Trophoblast cell (in vitro differentiated cells and primary cell): ENCODE results near the gene LDAH.

ENCODE experiments used
- DNase-seq, 2 donors: peaks; one replicate each; pipeline ENCODE4 v3.0.0-alpha.2; 2016
- H2AFZ ChIP-seq: 2 replicates; pipeline ENCODE4 v1.6.1; 2013; ENCODE audit warnings: low read length, moderate library complexity, mild to moderate bottlenecking; ENCODE audit not compliant: insufficient read depth, poor library complexity
- H2AK5ac ChIP-seq: 2 replicates; pipeline ENCODE4 v1.6.1; 2013; ENCODE audit warnings: mild to moderate bottlenecking, low read length
- H2BK120ac ChIP-seq: 2 replicates; pipeline ENCODE4 v1.6.1; 2013; ENCODE audit warnings: low read length, mild to moderate bottlenecking, moderate library complexity; ENCODE audit not compliant: insufficient read depth, poor library complexity
- H2BK12ac ChIP-seq: 2 replicates; pipeline ENCODE4 v1.6.1; 2013; ENCODE audit warnings: mild to moderate bottlenecking, low read length, moderate library complexity
- H2BK5ac ChIP-seq: 2 replicates; pipeline ENCODE4 v1.6.1; 2013; ENCODE audit warnings: low read length, low read depth, moderate library complexity, mild to moderate bottlenecking; ENCODE audit not compliant: poor library complexity
- H3K14ac ChIP-seq: 2 replicates; pipeline ENCODE4 v1.6.1; 2013; ENCODE audit warnings: mild to moderate bottlenecking, low read length
- H3K18ac ChIP-seq: 2 replicates; pipeline ENCODE4 v1.6.1; 2013; ENCODE audit warnings: mild to moderate bottlenecking, low read length
- H3K23ac ChIP-seq: 2 replicates; pipeline ENCODE4 v1.6.1; 2013; ENCODE audit warnings: low read length
- H3K27ac ChIP-seq: 2 replicates; pipeline ENCODE4 v1.5.1; 2013; ENCODE audit warnings: low read depth, mild to moderate bottlenecking, inconsistent platforms, low read length, moderate library complexity
- H3K27me3 ChIP-seq: 2 replicates; pipeline ENCODE4 v1.6.1; 2013; ENCODE audit warnings: inconsistent platforms, mild to moderate bottlenecking, low read length, moderate library complexity; ENCODE audit not compliant: insufficient read depth
- H3K36me3 ChIP-seq, 2 experiments: 1 replicate in 1 of 2; 2 replicates in 1 of 2; pipeline ENCODE4 v1.6.1; 2013; ENCODE audit warnings: low read length in 2 of 2, mild to moderate bottlenecking in 2 of 2, moderate library complexity in 1 of 2; ENCODE audit not compliant: insufficient read depth in 2 of 2, control insufficient read depth in 1 of 2
- H3K4ac ChIP-seq: 2 replicates; pipeline ENCODE4 v1.6.1; 2013; ENCODE audit warnings: low read depth, mild to moderate bottlenecking, low read length, moderate library complexity
- H3K4me1 ChIP-seq, 2 experiments: 1 replicate in 1 of 2; 2 replicates in 1 of 2; pipeline ENCODE4 v1.6.1; 2013; ENCODE audit warnings: low read length in 2 of 2, mild to moderate bottlenecking in 2 of 2, moderate library complexity in 1 of 2; ENCODE audit not compliant: insufficient read depth in 2 of 2, control insufficient read depth in 1 of 2
- H3K4me2 ChIP-seq: 2 replicates; pipeline ENCODE4 v1.6.1; 2013; ENCODE audit warnings: inconsistent platforms, mild to moderate bottlenecking, low read length, moderate library complexity
- H3K4me3 ChIP-seq: 2 replicates; pipeline ENCODE4 v1.5.1; 2013; ENCODE audit warnings: mild to moderate bottlenecking, low read depth, low read length, inconsistent platforms
- H3K79me1 ChIP-seq: one replicate; pipeline ENCODE4 v1.6.1; 2013; ENCODE audit warnings: low read length
- H3K79me2 ChIP-seq: 2 replicates; pipeline ENCODE4 v1.6.1; 2013; ENCODE audit warnings: low read length, mild to moderate bottlenecking; ENCODE audit not compliant: control insufficient read depth, insufficient read depth, poor library complexity
- H3K9ac ChIP-seq: 2 replicates; pipeline ENCODE4 v1.6.1; 2013; ENCODE audit warnings: mild to moderate bottlenecking, low read length
- H3K9me3 ChIP-seq: 2 replicates; pipeline ENCODE4 v1.6.1; 2013; ENCODE audit warnings: low read depth, mild to moderate bottlenecking, control low read depth, inconsistent platforms, low read length; ENCODE audit not compliant: insufficient read depth
- H4K12ac ChIP-seq: 2 replicates; pipeline ENCODE4 v1.6.1; 2013; ENCODE audit warnings: low read depth, mild to moderate bottlenecking, low read length, moderate library complexity
- H4K8ac ChIP-seq: 2 replicates; pipeline ENCODE4 v1.6.1; 2013; ENCODE audit warnings: low read depth, mild to moderate bottlenecking, low read length, moderate library complexity
- H4K91ac ChIP-seq: one replicate; pipeline ENCODE4 v1.6.1; 2013; ENCODE audit warnings: low read depth, mild to moderate bottlenecking, low read length, moderate library complexity
- WGBS: extraction: QIAGEN DNeasy Blood & Tissue Kit; methylation state at CpG from one replicate; pipeline ENCODE4 v1.1.7; 2013; ENCODE audit warnings: missing lambda C conversion rate; ENCODE audit not compliant: insufficient read length, insufficient coverage; ENCODE audit errors: extremely low coverage; 5-methylcytosine and 5-hydroxymethylcytosine counted together

LDAH gene

DNA sequence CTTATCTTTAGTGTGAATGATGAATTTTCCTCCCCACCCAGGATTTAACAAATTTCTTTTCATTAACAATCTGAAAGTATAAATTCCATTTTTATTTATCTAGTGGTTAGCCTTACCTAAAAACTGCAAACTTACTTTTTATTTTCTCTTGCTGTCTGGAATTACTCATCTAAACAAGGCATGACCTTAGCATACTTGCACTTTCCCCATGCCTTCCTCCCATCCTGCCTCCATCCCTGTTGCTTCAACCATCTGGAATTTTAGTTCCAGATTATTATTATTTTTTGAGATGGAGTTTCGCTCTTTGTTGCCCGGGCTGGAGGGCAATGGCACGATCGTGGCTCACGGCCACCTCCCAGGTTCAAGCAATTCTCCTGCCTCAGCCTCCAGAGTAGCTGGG, 120.3 kb downstream of the LDAH start:
- Histone ChIP-seq H3K27me3 (no peaks in the 10 kb centered on the region), H4K12ac (no peak overlapping the region), H3K79me2 (no peaks in the 10 kb centered on the region), H2AK5ac (no peak overlapping the region), H3K14ac (no peak overlapping the region), H2BK12ac (no peak overlapping the region), H3K23ac (no peak overlapping the region), H3K79me1 (no peaks in the 10 kb centered on the region), H4K91ac (no peak overlapping the region), H3K27ac (no peak overlapping the region), H3K36me3 (no peaks in the 10 kb centered on the region), H3K4me2 (no peak overlapping the region), H2BK120ac (no peak overlapping the region), H3K4me1 (no peaks in the 10 kb centered on the region), H3K4ac (no peak overlapping the region), H3K9ac (no peak overlapping the region), H2AFZ (no peak overlapping the region), H3K18ac (no peak overlapping the region), H3K9me3 (peaks cover 2% of the 10 kb centered on the region), H4K8ac (no peak overlapping the region), H2BK5ac (no peak overlapping the region), H3K4me3 (no peak overlapping the region)
- no CpG with 5 or more reads among the region's 5 CpGs for WGBS
- no peak for DNase-seq

DNA sequence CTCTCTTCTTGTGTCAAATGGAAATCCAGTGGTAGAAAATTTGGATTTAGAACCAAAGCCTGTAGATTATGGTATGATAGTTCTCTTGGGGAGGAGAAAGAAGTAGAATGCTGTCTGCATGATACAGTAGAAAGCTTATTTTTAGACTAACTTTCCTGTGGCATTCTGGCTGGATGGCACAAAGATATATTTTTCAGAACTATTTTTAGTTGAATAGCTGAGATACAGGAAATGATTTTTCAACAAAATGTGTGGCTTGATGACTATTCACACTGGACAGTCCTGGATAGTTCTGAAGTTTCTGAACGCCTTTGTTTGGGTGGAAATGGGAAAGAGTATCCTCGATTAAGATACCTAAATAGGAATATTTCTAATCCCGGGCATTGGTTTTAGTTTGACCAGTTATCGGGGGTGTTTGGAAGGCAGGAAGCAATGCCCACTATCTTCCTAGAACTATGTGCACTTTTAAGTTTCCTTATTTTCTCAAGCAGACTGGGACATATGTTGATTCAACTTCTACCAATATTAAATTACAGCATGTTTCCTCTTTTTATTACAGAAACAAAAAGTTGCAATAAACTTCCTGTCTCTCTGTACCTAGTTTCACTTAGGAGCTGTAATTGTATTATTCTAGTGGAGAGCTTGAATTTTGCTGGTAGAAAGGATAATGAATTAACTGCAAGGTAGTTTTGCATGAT, 123.8 kb downstream of the LDAH start:
- H2AK5ac ChIP-seq, result no peak overlapping the region
- no peaks in the 10 kb centered on the region for H3K27me3 ChIP-seq
- H3K18ac ChIP-seq, result no peak overlapping the region
- H3K14ac ChIP-seq, result no peak overlapping the region
- no peak overlapping the region for H3K23ac ChIP-seq
- no peak overlapping the region for H2BK120ac ChIP-seq
- no peak overlapping the region for H2AFZ ChIP-seq
- no peak overlapping the region for H3K9ac ChIP-seq
- H2BK5ac ChIP-seq, result no peak overlapping the region
- no peak overlapping the region for H3K4me3 ChIP-seq
- H4K8ac ChIP-seq, result no peak overlapping the region
- no peak overlapping the region for H4K12ac ChIP-seq
- no peaks in the 10 kb centered on the region for H3K36me3 ChIP-seq
- no peak overlapping the region for H2BK12ac ChIP-seq
- no peaks in the 10 kb centered on the region for H3K9me3 ChIP-seq
- no CpG with 5 or more reads among the region's 4 CpGs for WGBS
- no peak for DNase-seq
- no peak overlapping the region for H3K27ac ChIP-seq
- no peaks in the 10 kb centered on the region for H3K79me1 ChIP-seq
- H3K79me2 ChIP-seq, result no peaks in the 10 kb centered on the region
- H3K4ac ChIP-seq, result no peak overlapping the region
- H3K4me2 ChIP-seq, result no peak overlapping the region
- H4K91ac ChIP-seq, result no peak overlapping the region
- H3K4me1 ChIP-seq, result no peaks in the 10 kb centered on the region

- no peak overlapping the region for H3K18ac ChIP-seq
- no peak overlapping the region for H4K12ac ChIP-seq
- H3K27ac ChIP-seq, result no peak overlapping the region
- H3K27me3 ChIP-seq, result no peaks in the 10 kb centered on the region
- H3K79me1 ChIP-seq, result no peaks in the 10 kb centered on the region
- no peak overlapping the region for H2AFZ ChIP-seq
- no peak overlapping the region for H2BK5ac ChIP-seq
- H2BK120ac ChIP-seq, result no peak overlapping the region
- DNase-seq, result no peak
- no peak overlapping the region for H3K4me2 ChIP-seq
- no peak overlapping the region for H3K9ac ChIP-seq
- H3K4me3 ChIP-seq, result no peak overlapping the region
- WGBS, result no CpG with 5 or more reads among the region's 2 CpGs
- H3K9me3 ChIP-seq, result no peaks in the 10 kb centered on the region
- no peaks in the 10 kb centered on the region for H3K4me1 ChIP-seq
- H3K79me2 ChIP-seq, result no peaks in the 10 kb centered on the region
- no peak overlapping the region for H4K91ac ChIP-seq
- H3K36me3 ChIP-seq, result no peaks in the 10 kb centered on the region
- H4K8ac ChIP-seq, result no peak overlapping the region
- H3K23ac ChIP-seq, result no peak overlapping the region
- H2BK12ac ChIP-seq, result no peak overlapping the region
- no peak overlapping the region for H3K14ac ChIP-seq
- H2AK5ac ChIP-seq, result no peak overlapping the region
- H3K4ac ChIP-seq, result no peak overlapping the region
Measured at GRCh38 chr2:20697322-20697934, 125.5 kb downstream of the LDAH start.

GRCh38 chr2:20696366-20696765, 126.5 kb downstream of the LDAH start:
- Histone ChIP-seq H4K12ac (no peak overlapping the region), H3K79me1 (no peaks in the 10 kb centered on the region), H3K4me2 (no peak overlapping the region), H3K4ac (no peak overlapping the region), H3K27ac (no peak overlapping the region), H3K4me1 (no peaks in the 10 kb centered on the region), H2BK12ac (no peak overlapping the region), H3K9ac (no peak overlapping the region), H2AK5ac (no peak overlapping the region), H2AFZ (no peak overlapping the region), H3K79me2 (no peaks in the 10 kb centered on the region), H3K27me3 (no peaks in the 10 kb centered on the region), H3K14ac (no peak overlapping the region), H2BK5ac (no peak overlapping the region), H3K9me3 (no peaks in the 10 kb centered on the region), H3K36me3 (no peaks in the 10 kb centered on the region), H4K91ac (no peak overlapping the region), H2BK120ac (no peak overlapping the region), H3K4me3 (no peak overlapping the region), H4K8ac (no peak overlapping the region), H3K23ac (no peak overlapping the region), H3K18ac (no peak overlapping the region)
- DNase-seq, result no peak
- no CpG with 5 or more reads among the region's 2 CpGs for WGBS
